Measurements from ENCODE around the gene CFTR. TPM values are rescaled to one million over a fixed set of nuclear protein-coding genes. Genes with fewer than 3 reads are reported as not detected.

CFTR gene
- total RNA-seq, 2 donors from 2014 or later, result 121 to 127 TPM

DNA sequence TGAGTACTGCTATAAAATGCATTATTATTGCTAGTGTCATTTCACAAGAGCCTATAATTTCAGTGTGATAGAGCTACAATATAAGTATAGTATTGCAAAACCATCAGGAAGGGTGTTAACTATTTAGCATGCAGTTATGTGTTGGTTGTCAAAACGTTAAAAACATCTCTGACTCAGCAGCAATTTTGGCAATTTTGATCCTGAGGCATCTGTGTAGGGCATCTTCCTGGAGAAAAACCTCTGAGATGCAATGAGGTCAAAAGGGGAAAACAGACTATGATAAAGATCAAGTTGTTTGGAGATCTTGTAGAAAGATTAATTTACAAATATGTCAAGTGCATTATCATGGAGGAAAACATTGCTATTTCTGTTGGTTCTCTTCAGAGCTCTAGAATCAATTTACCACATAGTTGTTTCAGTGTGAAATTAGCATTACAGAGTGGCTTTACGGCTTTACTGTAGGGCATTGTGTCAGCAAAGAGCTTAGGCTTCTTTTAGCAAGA lies 5.3 kb downstream of the CFTR start:
- intact Hi-C loops (cut with DNase I), result no loop called here
- Histone ChIP-seq H3K9me3 (no peaks in the 10 kb centered on the region), H3K27me3 (no peaks in the 10 kb centered on the region), H3K4me1 (no peaks in the 10 kb centered on the region), H3K27ac (no peak overlapping the region), H3K4me3 (no peak overlapping the region), H3K36me3 (no peaks in the 10 kb centered on the region), H3K9ac (ENCODE audit: low read depth in 2 of 2, low read length in 2 of 2) (no peak overlapping the region)
- DNase-seq, result no peak
- TF ChIP-seq, protein P1, sequence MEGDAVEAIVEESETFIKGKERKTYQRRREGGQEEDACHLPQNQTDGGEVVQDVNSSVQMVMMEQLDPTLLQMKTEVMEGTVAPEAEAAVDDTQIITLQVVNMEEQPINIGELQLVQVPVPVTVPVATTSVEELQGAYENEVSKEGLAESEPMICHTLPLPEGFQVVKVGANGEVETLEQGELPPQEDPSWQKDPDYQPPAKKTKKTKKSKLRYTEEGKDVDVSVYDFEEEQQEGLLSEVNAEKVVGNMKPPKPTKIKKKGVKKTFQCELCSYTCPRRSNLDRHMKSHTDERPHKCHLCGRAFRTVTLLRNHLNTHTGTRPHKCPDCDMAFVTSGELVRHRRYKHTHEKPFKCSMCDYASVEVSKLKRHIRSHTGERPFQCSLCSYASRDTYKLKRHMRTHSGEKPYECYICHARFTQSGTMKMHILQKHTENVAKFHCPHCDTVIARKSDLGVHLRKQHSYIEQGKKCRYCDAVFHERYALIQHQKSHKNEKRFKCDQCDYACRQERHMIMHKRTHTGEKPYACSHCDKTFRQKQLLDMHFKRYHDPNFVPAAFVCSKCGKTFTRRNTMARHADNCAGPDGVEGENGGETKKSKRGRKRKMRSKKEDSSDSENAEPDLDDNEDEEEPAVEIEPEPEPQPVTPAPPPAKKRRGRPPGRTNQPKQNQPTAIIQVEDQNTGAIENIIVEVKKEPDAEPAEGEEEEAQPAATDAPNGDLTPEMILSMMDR (IDR thresholded peaks at IDR 0.05), result no peak

DNA sequence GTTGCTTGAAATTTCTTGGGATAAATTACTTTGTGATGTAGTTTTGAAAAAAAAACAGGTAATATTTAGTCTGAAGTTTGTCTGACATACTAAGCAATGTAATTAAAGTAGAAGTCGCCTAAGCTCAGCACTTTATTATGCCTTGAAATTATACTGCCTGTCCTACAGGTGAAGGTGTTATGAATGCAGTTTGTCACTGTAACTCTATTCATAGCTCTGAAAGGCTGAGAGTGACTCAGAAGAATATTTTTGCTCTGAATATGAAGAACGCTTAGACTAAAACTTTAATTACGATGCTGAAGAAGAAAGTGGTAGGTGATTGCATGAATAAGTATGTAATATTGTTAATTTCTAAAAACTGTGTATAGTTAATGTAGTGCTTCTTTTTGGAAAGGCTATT lies 9.2 kb downstream of the CFTR start:
- TF ChIP-seq, protein P1 (IDR thresholded peaks at IDR 0.05), result no peak
- intact Hi-C loops (cut with DNase I), result no loop called here
- H3K27me3 ChIP-seq, result no peaks in the 10 kb centered on the region
- DNase-seq, result no peak
- no peak overlapping the region for H3K4me3 ChIP-seq
- H3K36me3 ChIP-seq, result no peaks in the 10 kb centered on the region
- peak overlapping the region in 1 of 2 donors; percentile 67 for H3K9ac ChIP-seq (ENCODE audit: low read depth in 2 of 2, low read length in 2 of 2)
- no peaks in the 10 kb centered on the region for H3K4me1 ChIP-seq
- peak overlapping the region; percentile 71 for H3K27ac ChIP-seq
- H3K9me3 ChIP-seq, result no peaks in the 10 kb centered on the region

DNA sequence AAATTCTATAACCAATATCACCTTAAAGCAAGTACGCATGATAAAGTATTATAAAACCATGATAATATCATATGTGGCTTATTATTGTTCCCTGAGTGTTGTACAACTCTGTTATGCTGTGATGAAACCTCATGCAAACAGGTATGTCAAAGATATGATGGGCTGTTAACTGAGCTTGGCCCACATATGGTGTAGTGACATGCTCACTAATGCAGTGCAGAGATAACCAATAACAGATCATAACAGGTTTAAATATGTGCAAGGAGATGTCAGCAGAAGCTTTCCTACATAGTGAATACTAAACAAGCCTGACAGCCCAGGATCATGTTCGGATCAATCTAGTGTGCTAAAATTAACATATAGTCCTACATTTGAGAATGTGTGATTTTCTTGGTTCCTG lies 9.6 kb downstream of the CFTR start:
- Histone ChIP-seq H3K4me3 (no peak overlapping the region), H3K9me3 (no peaks in the 10 kb centered on the region), H3K4me1 (peaks cover under 1% of the 10 kb centered on the region), H3K27me3 (no peaks in the 10 kb centered on the region), H3K27ac (peak overlapping the region; percentile 71), H3K9ac (ENCODE audit: low read depth in 2 of 2, low read length in 2 of 2) (peak overlapping the region in 1 of 2 donors; percentile 67), H3K36me3 (no peaks in the 10 kb centered on the region)
- intact Hi-C loops (cut with DNase I), result no loop called here
- DNase-seq, result no peak
- TF ChIP-seq, protein P1 (IDR thresholded peaks at IDR 0.05), result no peak

- peak; percentile 54 for DNase-seq
- H3K36me3 ChIP-seq, result no peaks in the 10 kb centered on the region
- H3K27ac ChIP-seq, result peak overlapping the region; percentile 71
- intact Hi-C loops (cut with DNase I), result no loop called here
- H3K27me3 ChIP-seq, result no peaks in the 10 kb centered on the region
- H3K4me1 ChIP-seq, result peaks cover 3% of the 10 kb centered on the region
- no peak overlapping the region for H3K4me3 ChIP-seq
- TF ChIP-seq, protein P1 (IDR thresholded peaks at IDR 0.05), result no peak
- no peaks in the 10 kb centered on the region for H3K9me3 ChIP-seq
- H3K9ac ChIP-seq (ENCODE audit: low read depth in 2 of 2, low read length in 2 of 2), result no peak overlapping the region
Measured at GRCh38 chr7:117489911-117490310, 10.1 kb downstream of the CFTR start.

GRCh38 chr7:117492649-117493048 lies 12.8 kb downstream of the CFTR start:
- intact Hi-C loops (cut with DNase I), result no loop called here
- TF ChIP-seq, protein P1 (IDR thresholded peaks at IDR 0.05), result no peak
- Histone ChIP-seq H3K27me3 (no peaks in the 10 kb centered on the region), H3K9me3 (no peaks in the 10 kb centered on the region), H3K9ac (ENCODE audit: low read depth in 2 of 2, low read length in 2 of 2) (no peak overlapping the region), H3K4me1 (peaks cover 3% of the 10 kb centered on the region), H3K4me3 (no peak overlapping the region), H3K27ac (no peak overlapping the region), H3K36me3 (no peaks in the 10 kb centered on the region)
- no peak for DNase-seq

Measured in colonic mucosa (tissue), 4 donors.